ENCODE measurements around the gene RETREG2.

RETREG2 gene

DNA sequence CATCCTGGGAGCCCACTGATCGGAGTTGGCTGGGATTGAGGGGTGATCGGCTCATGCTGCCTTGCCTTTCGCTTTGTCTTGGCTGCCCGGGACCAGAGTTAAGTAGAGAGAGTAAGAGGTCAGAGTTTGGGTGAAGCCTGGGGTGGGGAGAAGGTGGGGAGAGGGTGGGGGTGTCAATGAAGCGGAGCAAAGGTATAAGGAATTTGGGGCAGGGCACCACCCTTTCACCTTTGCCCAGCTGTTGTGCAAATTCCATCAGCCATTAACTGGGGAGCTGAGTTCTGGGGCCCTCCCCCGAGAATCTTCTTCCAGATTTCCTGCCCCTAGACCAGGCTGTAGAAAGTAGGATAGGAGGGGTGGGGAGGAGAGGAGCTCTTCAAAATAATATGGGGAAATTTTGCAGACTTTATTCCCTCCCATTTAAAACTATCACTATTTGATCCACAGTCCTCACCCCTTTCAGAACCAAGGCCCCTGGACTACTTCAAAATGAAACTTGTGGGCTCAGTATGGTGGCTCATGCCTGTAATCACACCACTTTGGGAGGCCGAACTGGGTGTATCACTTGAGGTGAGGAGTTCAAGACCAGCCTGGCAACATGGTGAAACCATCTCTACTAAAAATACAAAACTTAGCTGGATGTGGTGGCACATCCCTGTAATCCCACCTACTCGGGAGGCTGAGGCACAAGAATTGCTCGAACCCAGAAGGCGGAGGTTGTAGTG lies 8.0 kb upstream of the RETREG2 start, which contains the start of gene SLC23A3:
SLC23A3 (minus strand) TSS at position 100 of the 725 bp plus-strand sequence; CDS start at position 55, 45 bp downstream.
- no peak for DNase-seq

DNA sequence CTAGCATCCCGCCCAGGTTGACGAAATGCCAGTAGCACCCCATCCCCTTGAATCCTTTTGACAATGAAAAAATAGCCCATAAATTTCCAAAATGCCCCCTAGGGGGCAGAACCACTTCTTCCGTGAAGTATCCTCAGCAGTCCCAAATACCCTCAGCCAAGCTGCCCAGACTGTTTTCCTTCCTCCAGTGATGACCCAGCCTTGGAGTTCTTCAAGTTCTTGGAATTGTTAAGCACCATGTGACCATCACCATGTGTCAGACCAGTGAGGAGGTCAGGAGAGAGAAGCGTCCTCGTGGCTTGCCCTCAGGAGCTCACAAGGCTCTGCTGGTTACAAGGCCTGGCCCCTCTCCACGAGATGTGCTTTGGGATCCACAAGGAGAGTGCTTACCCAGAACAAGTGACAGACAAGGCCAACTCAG lies 6.8 kb upstream of the RETREG2 start:
- DNase-seq: no peak

DNA sequence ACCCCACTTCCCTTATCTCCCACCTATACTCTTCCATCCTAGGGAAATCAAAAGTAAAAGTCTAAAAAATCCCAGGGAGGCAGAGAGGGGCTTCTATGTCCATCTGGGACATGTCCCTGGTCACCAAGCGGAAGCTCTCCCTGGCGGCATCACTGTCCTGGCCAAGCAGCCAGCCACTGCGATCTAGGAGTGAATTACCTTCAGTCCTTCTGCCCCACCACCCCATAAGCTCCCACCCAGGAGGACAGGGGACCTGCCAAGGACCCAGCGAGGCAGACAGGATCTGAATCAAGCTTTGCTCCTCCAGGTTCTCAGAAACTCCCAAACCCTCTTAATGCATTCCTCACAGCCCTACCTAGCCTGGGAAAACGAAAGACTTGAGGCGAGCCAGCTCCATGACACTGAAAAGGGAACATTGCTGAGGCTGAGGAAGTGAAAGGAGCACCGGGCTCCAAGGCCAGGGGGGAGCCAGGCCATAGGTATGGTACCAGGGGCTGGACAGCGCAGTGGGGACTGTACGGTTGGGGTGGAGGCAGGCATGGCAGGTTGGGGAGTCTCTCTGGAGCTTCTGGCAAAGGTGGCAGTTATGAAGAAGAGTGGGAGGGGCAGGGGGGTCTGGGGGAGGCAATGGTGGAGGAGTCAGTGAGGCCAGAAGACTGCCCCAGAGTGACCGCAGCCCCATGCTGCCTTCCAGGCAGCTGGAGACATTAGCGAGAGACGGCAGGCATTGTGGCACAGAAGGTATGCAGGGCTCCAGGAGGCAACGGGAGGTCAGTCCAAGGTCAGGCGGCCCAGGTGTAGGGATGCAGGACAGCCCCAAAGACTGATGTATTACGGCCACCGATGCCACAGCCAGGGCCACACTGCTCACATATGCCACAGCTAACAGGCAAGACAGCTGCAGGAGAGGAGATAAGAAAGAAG lies 5.6 kb upstream of the RETREG2 start:
- no peak for DNase-seq

DNA sequence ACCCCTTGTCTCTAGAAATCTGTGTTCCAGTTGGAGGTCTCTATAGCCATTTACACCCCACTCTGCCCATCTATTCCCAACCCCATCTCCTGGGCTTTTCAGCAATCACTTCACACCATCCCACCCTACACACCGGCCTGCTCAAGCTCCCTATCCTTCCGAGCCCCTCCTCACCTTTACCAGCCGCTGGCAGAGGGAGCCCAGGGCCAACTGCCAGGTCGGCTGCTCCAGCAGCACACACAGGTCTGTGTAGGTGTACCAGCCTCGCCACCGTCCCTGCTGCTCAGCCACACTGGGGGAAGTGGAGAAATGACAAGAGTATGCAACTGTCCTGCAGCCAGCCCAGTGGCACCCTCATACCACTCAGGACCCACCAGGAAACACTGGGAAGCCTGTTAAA lies 4.9 kb upstream of the RETREG2 start:
- no peak for DNase-seq

DNA sequence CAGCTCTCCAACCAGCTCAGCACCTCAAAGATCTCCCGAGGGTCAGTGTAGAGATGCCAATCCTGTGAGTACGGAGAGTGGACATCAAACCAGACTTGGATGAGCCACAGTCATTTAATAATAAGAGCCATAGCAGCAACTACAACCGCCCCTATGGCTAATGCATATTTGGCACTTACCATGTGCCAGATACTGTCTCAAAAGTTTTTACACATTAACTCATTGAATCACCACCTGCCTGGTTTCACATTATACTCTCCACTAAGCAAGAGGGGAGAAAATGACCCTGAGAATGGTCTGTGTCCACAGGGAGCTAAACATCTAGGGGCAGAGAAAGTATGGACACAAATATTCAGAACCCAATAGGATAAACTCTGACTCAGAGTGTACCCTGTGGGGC lies 3.9 kb upstream of the RETREG2 start:
- DNase-seq: no peak

DNA sequence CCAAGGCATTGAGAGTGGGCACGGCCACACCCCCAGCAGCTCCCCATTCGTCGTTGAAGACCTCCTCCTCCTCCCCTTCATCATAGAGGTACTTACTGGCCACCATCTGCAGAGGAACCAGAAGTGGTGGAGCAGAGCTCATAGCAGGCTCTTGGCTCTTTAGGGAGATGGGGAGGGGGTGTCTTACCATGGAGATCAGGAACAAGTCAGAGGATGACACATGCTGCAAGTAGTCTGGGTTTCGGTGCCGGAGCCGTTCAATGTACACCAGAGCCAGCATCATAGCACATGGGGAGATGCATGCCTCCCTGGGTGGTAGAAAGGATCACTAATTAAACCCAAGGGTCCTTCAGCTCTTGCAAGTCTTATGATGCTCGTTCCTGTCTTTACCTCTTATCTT lies 3.3 kb upstream of the RETREG2 start:
- no peak for DNase-seq

DNA sequence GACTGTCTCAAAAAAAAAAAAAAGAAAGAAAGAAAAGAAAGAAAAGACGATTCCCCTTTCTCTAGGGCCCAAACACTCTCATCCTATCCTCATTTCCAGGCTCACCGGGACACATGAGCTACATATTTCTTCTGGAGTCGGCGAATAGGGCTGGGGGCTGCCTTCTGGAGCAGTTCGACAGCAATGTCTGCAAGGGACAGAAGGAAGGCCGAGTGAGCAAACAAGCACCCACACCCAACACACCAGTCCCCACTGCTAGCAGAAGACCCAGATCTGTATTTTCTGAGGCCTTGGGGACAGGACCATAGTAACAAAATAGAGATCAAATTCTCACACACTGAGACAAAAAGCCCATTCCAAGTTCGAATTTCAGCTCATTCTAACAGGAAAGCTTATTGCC lies 2.6 kb upstream of the RETREG2 start:
- no peak for DNase-seq

DNA sequence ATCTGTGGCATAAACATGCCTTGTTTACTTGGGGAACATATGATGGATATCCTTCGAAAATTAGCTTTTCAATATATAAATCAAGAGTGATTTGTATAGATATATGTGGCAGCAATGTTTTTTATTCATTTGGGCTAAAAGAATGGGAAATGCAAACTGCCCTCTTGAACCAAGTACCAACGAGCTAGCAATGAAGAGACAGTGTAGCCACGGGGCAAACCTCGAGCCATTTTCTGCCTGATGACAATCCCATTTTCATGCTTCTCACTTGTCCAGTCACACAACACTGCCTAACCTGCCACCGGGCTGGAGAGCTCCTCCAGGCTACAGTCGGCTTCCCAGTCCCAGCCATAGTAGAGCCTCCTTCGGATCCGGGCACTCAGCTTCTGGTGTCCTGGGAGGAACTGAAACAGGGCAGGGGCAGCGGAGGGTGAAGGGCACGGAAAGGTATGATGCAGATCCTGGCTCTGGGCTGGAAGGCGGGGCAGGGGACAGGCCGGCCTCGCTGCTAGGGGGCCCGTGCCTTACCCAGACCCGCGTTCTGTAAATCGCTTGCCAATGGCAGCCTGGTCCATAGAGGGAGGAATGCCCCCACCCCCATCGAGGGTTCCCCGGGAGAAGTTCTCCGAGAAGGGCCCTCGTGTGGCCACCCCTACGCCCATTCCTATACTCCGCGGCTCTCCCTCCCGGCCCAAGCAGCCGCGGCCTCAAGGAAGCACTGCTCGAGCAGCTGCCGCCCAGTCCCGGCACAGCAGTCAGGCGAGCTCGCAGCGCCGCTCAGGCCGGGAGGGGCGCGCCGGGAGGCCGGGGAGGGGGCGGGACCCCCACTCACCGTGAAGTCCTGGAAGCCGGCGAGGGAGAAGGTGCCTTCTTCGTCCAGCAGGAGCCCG lies 1.9 kb upstream of the RETREG2 start:
- peak; percentile 23 for DNase-seq

DNA sequence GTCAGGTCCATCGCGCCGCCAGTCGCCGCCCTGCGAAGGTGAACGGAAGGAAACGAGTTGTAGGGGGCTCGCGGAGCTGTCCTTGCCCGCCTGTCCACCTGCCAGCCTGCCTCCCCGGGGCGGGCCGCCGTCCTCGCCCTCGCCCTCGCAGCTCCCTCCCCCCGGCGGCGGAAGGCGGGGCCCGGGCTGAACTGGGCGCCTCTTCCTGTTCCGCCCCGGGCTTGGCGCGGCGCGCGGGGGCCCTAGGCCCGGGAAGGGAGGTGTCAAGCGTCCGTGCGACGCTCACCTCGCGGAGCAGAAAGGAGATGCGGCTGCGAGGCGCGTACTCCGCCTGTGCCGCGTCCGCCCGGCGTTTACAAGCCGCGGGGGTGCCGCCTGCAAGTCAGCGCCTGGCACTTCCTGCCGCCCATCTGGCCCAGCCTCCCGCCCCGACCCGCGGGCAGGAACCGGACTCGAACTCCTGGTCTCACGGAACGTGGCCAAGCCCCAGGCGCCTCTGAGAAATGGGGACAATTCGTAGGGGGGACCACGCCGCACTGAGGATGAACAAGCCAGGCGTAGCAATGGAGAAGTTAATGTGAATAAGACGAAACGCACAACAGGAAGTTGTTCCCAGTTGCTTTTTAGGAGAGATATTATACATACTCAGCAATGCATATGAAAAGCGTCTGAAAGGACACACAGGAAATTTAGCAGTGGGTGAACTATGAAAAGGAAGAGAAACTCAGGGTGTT lies 1.1 kb upstream of the RETREG2 start, which contains the start of gene CNPPD1:
CNPPD1 (minus strand) TSS at position 108 of the 734 bp plus-strand sequence; CDS start at position 11, 97 bp downstream.
- DNase-seq: peak; percentile 85

DNA sequence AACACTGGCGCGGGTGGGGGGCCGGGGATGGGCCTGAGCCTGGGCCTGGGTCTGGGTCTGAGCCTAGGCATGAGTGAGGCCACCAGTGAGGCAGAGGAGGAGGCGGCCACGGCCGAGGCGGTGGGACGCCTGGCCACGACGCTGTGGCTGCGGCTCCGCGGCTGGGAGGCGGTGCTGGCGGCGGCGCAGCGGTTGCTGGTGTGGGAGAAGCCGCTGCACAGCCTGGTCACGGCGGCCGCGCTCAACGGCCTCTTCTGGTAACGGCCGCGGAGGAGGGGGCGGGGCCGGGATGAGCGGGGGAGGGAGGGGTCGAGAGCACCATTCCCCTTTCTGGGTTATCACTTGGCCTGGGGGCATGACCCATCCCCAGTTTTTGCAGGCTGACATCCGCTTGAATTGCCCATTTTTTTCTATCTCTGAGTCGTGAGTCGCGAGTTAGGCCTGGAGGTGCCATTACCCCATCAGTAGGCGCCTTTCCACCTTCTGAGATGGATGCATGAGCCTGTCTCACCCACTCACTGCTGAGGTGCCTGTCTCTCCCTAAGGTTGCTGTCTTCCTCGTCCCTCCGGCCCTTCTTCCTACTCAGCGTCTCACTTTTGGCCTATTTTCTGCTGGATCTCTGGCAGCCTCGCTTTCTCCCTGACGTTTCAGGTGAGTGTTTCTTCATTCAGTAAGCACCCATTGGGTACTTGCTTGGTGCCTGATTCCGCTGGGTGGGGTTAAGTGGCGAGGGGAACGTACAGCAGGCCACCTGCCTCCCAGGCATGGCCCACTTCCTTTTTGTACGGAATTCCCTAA lies 501 bp downstream of the RETREG2 start:
- peak; percentile 42 for DNase-seq

DNA sequence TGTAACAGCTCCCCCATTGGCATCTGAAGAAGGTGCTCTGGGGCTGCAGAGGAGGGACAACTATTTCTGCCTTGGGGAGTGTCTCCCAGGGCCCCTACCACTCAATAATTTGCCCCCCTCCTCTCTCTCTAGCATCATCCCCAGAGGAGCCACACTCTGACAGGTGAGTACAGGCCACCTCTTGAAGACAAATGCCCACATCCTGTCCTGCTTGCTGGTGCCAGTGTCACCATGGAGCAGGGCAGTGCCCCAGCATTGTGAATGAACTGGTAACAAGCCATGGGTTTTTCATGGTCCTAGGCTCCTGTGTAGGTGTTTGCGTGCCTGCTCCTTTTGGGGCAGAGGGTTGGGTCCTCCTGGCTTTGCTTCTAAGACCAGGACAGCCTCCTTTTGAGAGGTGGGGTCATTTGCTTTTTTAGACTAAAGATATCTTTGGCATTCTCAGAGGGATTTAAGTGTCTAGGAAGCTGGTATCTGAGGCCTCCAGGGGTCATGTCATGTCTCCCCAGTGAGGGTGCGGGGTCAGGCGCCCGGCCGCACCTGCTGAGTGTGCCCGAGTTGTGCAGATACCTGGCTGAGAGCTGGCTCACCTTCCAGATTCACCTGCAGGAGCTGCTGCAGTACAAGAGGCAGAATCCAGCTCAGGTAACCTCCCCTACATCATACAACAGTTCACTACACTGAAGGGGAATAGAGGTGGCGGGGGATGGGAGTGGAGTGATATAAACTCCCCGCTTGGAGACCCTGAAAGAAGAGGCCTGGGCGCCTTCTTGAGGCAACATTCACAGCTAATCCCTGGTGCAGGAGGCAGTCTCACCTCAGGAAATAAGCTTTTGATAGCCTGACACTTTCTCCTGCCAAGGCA lies 1.8 kb downstream of the RETREG2 start:
- no peak for DNase-seq

DNA sequence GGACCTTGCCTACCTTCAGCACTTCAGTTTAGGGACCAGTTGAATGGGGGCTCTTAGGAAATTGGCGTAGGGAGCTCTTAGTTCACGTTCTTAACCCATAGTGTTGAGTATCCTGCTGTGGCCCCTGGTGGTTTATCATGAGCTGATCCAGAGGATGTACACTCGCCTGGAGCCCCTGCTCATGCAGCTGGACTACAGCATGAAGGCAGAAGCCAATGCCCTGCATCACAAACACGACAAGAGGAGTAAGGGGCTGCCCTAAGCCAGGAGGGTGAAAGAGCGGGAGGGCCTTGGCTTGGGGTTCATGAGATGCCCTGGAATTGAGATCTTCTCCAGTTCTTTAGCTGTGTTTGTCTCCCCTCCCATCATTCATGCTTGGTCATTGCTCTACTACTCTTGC lies 2.9 kb downstream of the RETREG2 start:
- no peak for DNase-seq

DNA sequence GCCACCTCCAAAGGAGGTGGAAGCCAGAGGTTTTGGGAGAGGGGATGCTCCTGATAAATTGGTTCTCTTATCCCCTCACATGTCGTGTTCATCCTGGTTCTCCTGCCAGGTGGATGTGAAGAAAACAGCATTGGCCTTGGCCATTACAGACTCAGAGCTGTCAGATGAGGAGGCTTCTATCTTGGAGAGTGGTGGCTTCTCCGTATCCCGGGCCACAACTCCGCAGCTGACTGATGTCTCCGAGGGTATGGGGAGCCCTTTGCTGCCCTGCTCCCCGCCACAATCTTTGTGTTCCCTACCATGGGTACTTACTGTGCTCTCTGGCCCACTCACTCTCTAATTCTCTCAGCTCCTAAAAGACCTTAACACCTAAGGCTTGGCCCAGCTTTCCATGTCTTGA lies 3.5 kb downstream of the RETREG2 start:
- DNase-seq: no peak

DNA sequence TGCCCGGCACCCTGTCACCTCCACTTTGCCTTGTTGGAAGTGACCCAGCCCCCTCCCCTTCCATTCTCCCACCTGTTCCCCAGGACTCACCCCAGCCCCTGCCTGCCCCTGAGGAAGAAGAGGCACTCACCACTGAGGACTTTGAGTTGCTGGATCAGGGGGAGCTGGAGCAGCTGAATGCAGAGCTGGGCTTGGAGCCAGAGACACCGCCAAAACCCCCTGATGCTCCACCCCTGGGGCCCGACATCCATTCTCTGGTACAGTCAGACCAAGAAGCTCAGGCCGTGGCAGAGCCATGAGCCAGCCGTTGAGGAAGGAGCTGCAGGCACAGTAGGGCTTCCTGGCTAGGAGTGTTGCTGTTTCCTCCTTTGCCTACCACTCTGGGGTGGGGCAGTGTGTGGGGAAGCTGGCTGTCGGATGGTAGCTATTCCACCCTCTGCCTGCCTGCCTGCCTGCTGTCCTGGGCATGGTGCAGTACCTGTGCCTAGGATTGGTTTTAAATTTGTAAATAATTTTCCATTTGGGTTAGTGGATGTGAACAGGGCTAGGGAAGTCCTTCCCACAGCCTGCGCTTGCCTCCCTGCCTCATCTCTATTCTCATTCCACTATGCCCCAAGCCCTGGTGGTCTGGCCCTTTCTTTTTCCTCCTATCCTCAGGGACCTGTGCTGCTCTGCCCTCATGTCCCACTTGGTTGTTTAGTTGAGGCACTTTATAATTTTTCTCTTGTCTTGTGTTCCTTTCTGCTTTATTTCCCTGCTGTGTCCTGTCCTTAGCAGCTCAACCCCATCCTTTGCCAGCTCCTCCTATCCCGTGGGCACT lies 4.5 kb downstream of the RETREG2 start:
- no peak for DNase-seq

DNA sequence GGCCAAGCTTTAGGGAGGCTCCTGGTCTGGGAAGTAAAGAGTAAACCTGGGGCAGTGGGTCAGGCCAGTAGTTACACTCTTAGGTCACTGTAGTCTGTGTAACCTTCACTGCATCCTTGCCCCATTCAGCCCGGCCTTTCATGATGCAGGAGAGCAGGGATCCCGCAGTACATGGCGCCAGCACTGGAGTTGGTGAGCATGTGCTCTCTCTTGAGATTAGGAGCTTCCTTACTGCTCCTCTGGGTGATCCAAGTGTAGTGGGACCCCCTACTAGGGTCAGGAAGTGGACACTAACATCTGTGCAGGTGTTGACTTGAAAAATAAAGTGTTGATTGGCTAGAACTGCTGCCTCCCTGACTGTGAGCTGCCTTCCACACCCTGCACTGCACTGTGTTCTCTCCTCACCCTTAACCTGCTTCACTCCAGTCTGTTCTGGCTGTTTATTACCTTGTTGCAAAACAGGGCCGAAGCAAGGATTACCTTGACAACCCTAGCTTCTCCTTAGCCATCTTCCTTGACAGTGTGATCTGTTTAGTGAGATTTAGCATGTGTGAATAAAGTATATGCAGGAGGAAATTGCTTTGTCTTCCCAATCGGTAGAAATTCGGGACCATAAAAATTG lies 5.2 kb downstream of the RETREG2 start:
- no peak for DNase-seq

DNA sequence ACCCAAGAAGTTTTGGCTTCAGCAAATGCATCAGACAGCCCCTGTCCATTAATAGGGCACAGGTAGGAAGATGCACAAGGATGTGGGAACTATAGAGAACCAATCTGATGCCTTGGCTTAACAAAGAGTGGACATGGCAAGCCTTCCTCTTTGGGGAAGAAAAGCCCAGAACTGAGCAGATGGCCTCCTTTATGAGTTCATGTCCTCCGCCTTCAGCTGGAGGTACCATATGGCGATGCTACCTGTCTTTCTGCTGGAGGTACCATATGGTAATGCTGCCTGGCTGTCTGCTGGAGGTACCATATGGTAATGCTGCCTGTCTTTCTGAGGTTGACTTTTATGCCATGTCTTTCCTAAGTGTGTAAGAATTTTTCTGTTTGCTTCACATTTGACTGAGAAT lies 6.0 kb downstream of the RETREG2 start:
- DNase-seq: no peak

DNA sequence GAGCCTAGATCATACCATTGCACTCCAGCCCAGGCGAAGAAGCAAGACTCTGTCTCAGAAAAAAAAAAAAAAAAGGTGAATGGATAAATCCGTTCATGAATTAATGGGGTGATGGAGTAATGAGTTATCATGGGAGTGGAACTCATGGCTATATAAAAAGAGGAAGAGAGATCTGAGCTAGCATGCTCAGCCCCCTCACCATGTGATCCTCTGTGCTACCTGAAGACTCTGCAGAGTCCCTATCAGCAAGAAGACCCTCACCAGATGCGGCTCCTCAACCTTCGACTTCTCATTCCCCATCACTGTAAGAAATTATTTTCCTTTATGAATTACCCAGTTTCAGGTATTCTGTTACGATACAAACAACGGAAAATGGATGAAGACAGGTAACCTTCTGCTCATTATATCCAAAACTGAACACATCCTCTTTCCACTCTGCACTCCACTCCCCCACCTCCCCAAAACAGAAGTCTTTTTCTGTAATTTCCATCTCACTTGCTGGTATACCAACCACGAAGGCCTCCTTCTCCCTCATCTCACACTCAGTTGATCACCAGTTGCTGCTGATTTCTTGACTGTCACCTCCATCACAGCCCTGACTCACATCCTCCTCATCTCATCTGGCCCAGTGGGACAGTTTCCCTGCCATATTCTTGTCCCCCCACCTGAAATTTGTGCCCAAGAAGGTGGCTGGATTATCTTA lies 8.8 kb downstream of the RETREG2 start:
- DNase-seq: no peak

DNA sequence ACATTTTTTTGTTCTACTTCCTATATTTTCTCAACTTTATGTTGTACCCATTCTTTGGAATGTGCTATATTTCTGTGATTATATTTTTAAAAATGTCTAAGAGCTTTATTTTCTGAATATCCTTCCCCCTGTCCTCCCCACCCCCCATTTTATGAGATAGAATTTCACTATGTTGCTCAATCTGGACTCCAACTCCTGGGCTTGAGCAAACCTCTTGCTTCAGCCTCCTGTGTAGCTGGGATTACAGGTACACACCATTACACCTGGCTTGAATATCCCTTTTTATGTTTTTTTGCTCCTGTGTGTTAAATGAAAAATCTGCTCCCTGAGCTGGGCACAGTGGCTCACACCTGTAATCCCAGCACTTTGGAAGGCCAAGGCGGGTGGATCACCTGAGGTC lies 19.3 kb downstream of the RETREG2 start:
- DNase-seq: no peak
